ENCODE data around the gene MACIR. TPM values are rescaled to one million over a fixed set of nuclear protein-coding genes. Genes with fewer than 3 reads are reported as not detected.
"Not testable (repeated sequence)": the region's sequence is repeated elsewhere in the genome, so short reads cannot be mapped to it uniquely, and the experiment has no call there.

Gene MACIR
- total RNA-seq, 5 donors from 2014 or later (not counting 1 experiment from before 2014, with no cell fraction given) = 1.0 to 4.6 (median 3.7) TPM

GRCh38 chr5:103216697-103217096 lies 41.9 kb upstream of the MACIR start:
- Histone ChIP-seq H3K27ac (ENCODE audit: low read length) (no peak overlapping the region), H3K36me3 (ENCODE audit: control insufficient read depth in 2 of 2, extremely low read depth in 1 of 2, insufficient read depth in 1 of 2, low read length in 1 of 2) (no peaks in the 10 kb centered on the region), H3K9me3 (no peaks in the 10 kb centered on the region), H3K4me1 (ENCODE audit: control insufficient read depth in 1 of 2, extremely low read depth in 1 of 2, insufficient read depth in 2 of 2, low read length in 2 of 2) (peaks cover 0 to 4% of the 10 kb centered on the region in 2 experiments), H3K27me3 (replicated peaks in 1 of 2; ENCODE audit: control insufficient read depth in 2 of 2, extremely low read depth in 1 of 2, insufficient read depth in 2 of 2, low read length in 1 of 2) (no peaks in the 10 kb centered on the region), H3K4me3 (ENCODE audit: control insufficient read depth in 1 of 2, extremely low read depth in 1 of 2, low read length in 1 of 2) (no peak overlapping the region)
- no peak overlapping the region for H3K4me3 Mint-ChIP-seq
- H3K4me1 Mint-ChIP-seq = peaks cover 6 to 10% (median 7%) of the 10 kb centered on the region in 3 donors
- POLR2A ChIA-PET = no interaction called here
- no peaks in the 10 kb centered on the region for H3K27me3 Mint-ChIP-seq
- CTCF ChIA-PET = interaction anchor here (0.7 to 2.3 kb wide), 4 partner anchors 8 to 137 kb away, joined by 3 to 9 read pairs (median 3); no protein-coding TSS in a partner anchor
- no peak for DNase-seq
- peaks cover 9% of the 10 kb centered on the region for H3K36me3 Mint-ChIP-seq
- no CpG with 5 or more reads among the region's 2 CpGs for WGBS (ENCODE audit: insufficient coverage)
- no peaks in the 10 kb centered on the region for H3K9me3 Mint-ChIP-seq
- ATAC-seq (replicated peaks in 1 of 4) = no peak
- H3K27ac Mint-ChIP-seq = no peak overlapping the region

- ChIA-PET CTCF (interaction anchor here in 1 of 2 donors (1.1 kb wide), 1 partner anchor 13 kb away, joined by 3 read pairs; no protein-coding TSS in a partner anchor), POLR2A (no interaction called here)
- no peak overlapping the region for H3K27ac Mint-ChIP-seq
Measured at GRCh38 chr5:103217101-103217500, 41.5 kb upstream of the MACIR start.

GRCh38 chr5:103218164-103218563 lies 40.4 kb upstream of the MACIR start:
- POLR2A ChIA-PET = no interaction called here
- Mint-ChIP-seq H3K27ac (no peak overlapping the region), H3K27me3 (no peaks in the 10 kb centered on the region), H3K36me3 (peaks cover 9% of the 10 kb centered on the region), H3K4me3 (no peak overlapping the region), H3K4me1 (peaks cover 0 to 3% (median 0%) of the 10 kb centered on the region in 3 donors), H3K9me3 (no peaks in the 10 kb centered on the region)
- Histone ChIP-seq H3K4me1 (ENCODE audit: control insufficient read depth in 1 of 2, extremely low read depth in 1 of 2, insufficient read depth in 2 of 2, low read length in 2 of 2) (peaks cover 0 to 4% of the 10 kb centered on the region in 2 experiments), H3K4me3 (ENCODE audit: control insufficient read depth in 1 of 2, extremely low read depth in 1 of 2, low read length in 1 of 2) (no peak overlapping the region), H3K27me3 (replicated peaks in 1 of 2; ENCODE audit: control insufficient read depth in 2 of 2, extremely low read depth in 1 of 2, insufficient read depth in 2 of 2, low read length in 1 of 2) (no peaks in the 10 kb centered on the region), H3K27ac (ENCODE audit: low read length) (no peak overlapping the region), H3K9me3 (no peaks in the 10 kb centered on the region), H3K36me3 (ENCODE audit: control insufficient read depth in 2 of 2, extremely low read depth in 1 of 2, insufficient read depth in 1 of 2, low read length in 1 of 2) (no peaks in the 10 kb centered on the region)
- WGBS (ENCODE audit: insufficient coverage) = 90% methylated on average over 2 of the region's 5 CpGs
- CTCF ChIA-PET = no interaction called here
- DNase-seq (no peak), ATAC-seq (replicated peaks in 1 of 4) (no peak)

More at GRCh38 chr5:103217101-103217500, 41.5 kb upstream of the MACIR start:
- Histone ChIP-seq H3K27ac (ENCODE audit: low read length) (no peak overlapping the region), H3K36me3 (ENCODE audit: control insufficient read depth in 2 of 2, extremely low read depth in 1 of 2, insufficient read depth in 1 of 2, low read length in 1 of 2) (no peaks in the 10 kb centered on the region), H3K4me1 (ENCODE audit: control insufficient read depth in 1 of 2, extremely low read depth in 1 of 2, insufficient read depth in 2 of 2, low read length in 2 of 2) (peaks cover 0 to 4% of the 10 kb centered on the region in 2 experiments), H3K4me3 (ENCODE audit: control insufficient read depth in 1 of 2, extremely low read depth in 1 of 2, low read length in 1 of 2) (no peak overlapping the region), H3K9me3 (no peaks in the 10 kb centered on the region), H3K27me3 (replicated peaks in 1 of 2; ENCODE audit: control insufficient read depth in 2 of 2, extremely low read depth in 1 of 2, insufficient read depth in 2 of 2, low read length in 1 of 2) (no peaks in the 10 kb centered on the region)
- Mint-ChIP-seq H3K4me1 (peaks cover 2 to 6% (median 3%) of the 10 kb centered on the region in 3 donors), H3K4me3 (no peak overlapping the region), H3K36me3 (peaks cover 9% of the 10 kb centered on the region), H3K9me3 (no peaks in the 10 kb centered on the region), H3K27me3 (no peaks in the 10 kb centered on the region)
- ATAC-seq (replicated peaks in 1 of 4) (no peak), DNase-seq (no peak)

GRCh38 chr5:103219074-103219473 lies 39.5 kb upstream of the MACIR start:
- WGBS (ENCODE audit: insufficient coverage) = no CpG with 5 or more reads among the region's 2 CpGs
- H3K27me3 Mint-ChIP-seq; DNase-seq; H3K27ac ChIP-seq (ENCODE audit: low read length); H3K36me3 Mint-ChIP-seq; H3K9me3 Mint-ChIP-seq; ATAC-seq (replicated peaks in 1 of 4); H3K27me3 ChIP-seq (replicated peaks in 1 of 2; ENCODE audit: control insufficient read depth in 2 of 2, extremely low read depth in 1 of 2, insufficient read depth in 2 of 2, low read length in 1 of 2); H3K27ac Mint-ChIP-seq; H3K9me3 ChIP-seq; POLR2A ChIA-PET; H3K4me3 ChIP-seq (ENCODE audit: control insufficient read depth in 1 of 2, extremely low read depth in 1 of 2, low read length in 1 of 2); CTCF ChIA-PET; H3K4me3 Mint-ChIP-seq; H3K4me1 Mint-ChIP-seq; H3K4me1 ChIP-seq (ENCODE audit: control insufficient read depth in 1 of 2, extremely low read depth in 1 of 2, insufficient read depth in 2 of 2, low read length in 2 of 2); H3K36me3 ChIP-seq (ENCODE audit: control insufficient read depth in 2 of 2, extremely low read depth in 1 of 2, insufficient read depth in 1 of 2, low read length in 1 of 2): not testable (repeated sequence)

- CTCF ChIA-PET = interaction anchor here (1.4 to 1.7 kb wide), 6 partner anchors 9 to 542 kb away, joined by 3 to 10 read pairs (median 6); partner anchors contain the start of gene MACIR (in 1 of the 2)
- H3K27me3 ChIP-seq (replicated peaks in 1 of 2; ENCODE audit: control insufficient read depth in 2 of 2, extremely low read depth in 1 of 2, insufficient read depth in 2 of 2, low read length in 1 of 2) = peaks cover 0 to 10% of the 10 kb centered on the region in 2 experiments
- H3K4me3 Mint-ChIP-seq = no peak overlapping the region
- H3K36me3 ChIP-seq (ENCODE audit: control insufficient read depth in 2 of 2, extremely low read depth in 1 of 2, insufficient read depth in 1 of 2, low read length in 1 of 2) = no peaks in the 10 kb centered on the region
- POLR2A ChIA-PET = no interaction called here
- H3K4me3 ChIP-seq (ENCODE audit: control insufficient read depth in 1 of 2, extremely low read depth in 1 of 2, low read length in 1 of 2) = no peak overlapping the region
- H3K9me3 Mint-ChIP-seq = no peaks in the 10 kb centered on the region
- H3K9me3 ChIP-seq = no peaks in the 10 kb centered on the region
- H3K27ac Mint-ChIP-seq = no peak overlapping the region
- H3K27me3 Mint-ChIP-seq = peaks cover 13 to 25% of the 10 kb centered on the region in 2 donors
- H3K4me1 Mint-ChIP-seq = peaks cover 0 to 3% (median 0%) of the 10 kb centered on the region in 3 donors
- no peak for ATAC-seq (replicated peaks in 1 of 4)
- H3K36me3 Mint-ChIP-seq = peaks cover 9% of the 10 kb centered on the region
- no peak overlapping the region for H3K27ac ChIP-seq (ENCODE audit: low read length)
- H3K4me1 ChIP-seq (ENCODE audit: control insufficient read depth in 1 of 2, extremely low read depth in 1 of 2, insufficient read depth in 2 of 2, low read length in 2 of 2) = peaks cover 0 to 5% of the 10 kb centered on the region in 2 experiments
- DNase-seq = no peak
- 94% methylated on average over 15 of the region's 28 CpGs for WGBS (ENCODE audit: insufficient coverage)
Measured at GRCh38 chr5:103223031-103223955, 35.3 kb upstream of the MACIR start.

GRCh38 chr5:103224118-103224893 lies 34.3 kb upstream of the MACIR start:
- no peak overlapping the region for H3K4me3 Mint-ChIP-seq
- peaks cover 0 to 5% of the 10 kb centered on the region in 2 experiments for H3K4me1 ChIP-seq (ENCODE audit: control insufficient read depth in 1 of 2, extremely low read depth in 1 of 2, insufficient read depth in 2 of 2, low read length in 2 of 2)
- no peaks in the 10 kb centered on the region for H3K9me3 ChIP-seq

More at GRCh38 chr5:103224118-103224893, 34.3 kb upstream of the MACIR start:
- H3K36me3 Mint-ChIP-seq = peaks cover 6% of the 10 kb centered on the region
- ATAC-seq (replicated peaks in 1 of 4) (peak; percentile 83 to 91 (median 88)), DNase-seq (peak in 24 of 35 experiments; percentile 2 to 67 (median 18))
- Histone ChIP-seq H3K27me3 (replicated peaks in 1 of 2; ENCODE audit: control insufficient read depth in 2 of 2, extremely low read depth in 1 of 2, insufficient read depth in 2 of 2, low read length in 1 of 2) (peaks cover 0 to 10% of the 10 kb centered on the region in 2 experiments), H3K4me3 (ENCODE audit: control insufficient read depth in 1 of 2, extremely low read depth in 1 of 2, low read length in 1 of 2) (no peak overlapping the region), H3K36me3 (ENCODE audit: control insufficient read depth in 2 of 2, extremely low read depth in 1 of 2, insufficient read depth in 1 of 2, low read length in 1 of 2) (no peaks in the 10 kb centered on the region), H3K27ac (ENCODE audit: low read length) (no peak overlapping the region)
- peak overlapping the region in 1 of 2 donors; percentile 6 for H3K27ac Mint-ChIP-seq
- CTCF ChIA-PET = interaction anchor here (0.6 to 2.1 kb wide), 17 partner anchors 8 to 640 kb away, joined by 3 to 10 read pairs (median 4); partner anchors contain the start of genes GIN1 (in 1 of the 2), MACIR (in 1 of the 2) and PPIP5K2 (in 1 of the 2)
- H3K27me3 Mint-ChIP-seq = peaks cover 13 to 30% of the 10 kb centered on the region in 2 donors
- peaks cover 0 to 3% (median 0%) of the 10 kb centered on the region in 3 donors for H3K4me1 Mint-ChIP-seq
- POLR2A ChIA-PET = no interaction called here
- no peaks in the 10 kb centered on the region for H3K9me3 Mint-ChIP-seq
- WGBS (ENCODE audit: insufficient coverage) = 39% methylated on average over 3 of the region's 11 CpGs
